Measurements from ENCODE around the gene LRP8.

LRP8 gene

GRCh38 chr1:53304527-53304926 is 23.3 kb downstream of the LRP8 start:
- DNase-seq (ENCODE audit: low spot score): no peak

GRCh38 chr1:53303726-53304515 is 23.9 kb downstream of the LRP8 start:
- no peak for DNase-seq (ENCODE audit: low spot score)

GRCh38 chr1:53303243-53303642 is 24.6 kb downstream of the LRP8 start:
- no peak for DNase-seq (ENCODE audit: low spot score)

- DNase-seq (ENCODE audit: low spot score): no peak
These were observed 28.6 kb downstream of the LRP8 start for GRCh38 chr1:53299233-53299632.

GRCh38 chr1:53298045-53298637 is 29.7 kb downstream of the LRP8 start:
- DNase-seq (ENCODE audit: low spot score): peak; percentile 27

GRCh38 chr1:53297195-53297594 is 30.7 kb downstream of the LRP8 start:
- no peak for DNase-seq (ENCODE audit: low spot score)

- no peak for DNase-seq (ENCODE audit: low spot score)
These were observed 31.6 kb downstream of the LRP8 start for GRCh38 chr1:53296117-53296749.

GRCh38 chr1:53295726-53296116 is 32.1 kb downstream of the LRP8 start:
- peak; percentile 33 for DNase-seq (ENCODE audit: low spot score)

GRCh38 chr1:53295295-53295694 is 32.6 kb downstream of the LRP8 start:
- no peak for DNase-seq (ENCODE audit: low spot score)

- DNase-seq (ENCODE audit: low spot score): peak; percentile 24
These were observed 33.3 kb downstream of the LRP8 start for GRCh38 chr1:53294567-53294966.

GRCh38 chr1:53294061-53294460 is 33.8 kb downstream of the LRP8 start:
- DNase-seq (ENCODE audit: low spot score): no peak

- peak; percentile 40 for DNase-seq (ENCODE audit: low spot score)
These were observed 34.7 kb downstream of the LRP8 start for GRCh38 chr1:53293123-53293522.

- DNase-seq (ENCODE audit: low spot score): no peak
These were observed 35.2 kb downstream of the LRP8 start for GRCh38 chr1:53292690-53293089.

GRCh38 chr1:53291574-53291973 is 36.3 kb downstream of the LRP8 start:
- DNase-seq (ENCODE audit: low spot score): no peak

- DNase-seq (ENCODE audit: low spot score): no peak
These were observed 39.0 kb downstream of the LRP8 start for GRCh38 chr1:53288790-53289429.

GRCh38 chr1:53288002-53288789 is 39.7 kb downstream of the LRP8 start:
- DNase-seq (ENCODE audit: low spot score): no peak

GRCh38 chr1:53286955-53287354 is 40.9 kb downstream of the LRP8 start:
- no peak for DNase-seq (ENCODE audit: low spot score)

- DNase-seq (ENCODE audit: low spot score): no peak
These were observed 41.7 kb downstream of the LRP8 start for GRCh38 chr1:53285969-53286760.

- no peak for DNase-seq (ENCODE audit: low spot score)
These were observed 42.3 kb downstream of the LRP8 start for GRCh38 chr1:53285546-53285945.

- no peak for DNase-seq (ENCODE audit: low spot score)
These were observed 43.4 kb downstream of the LRP8 start for GRCh38 chr1:53284224-53285020.
